Ascending aorta (tissue), 2 donors: ENCODE data around the gene CEP76. TPM values are rescaled to one million over a fixed set of nuclear protein-coding genes. Genes with fewer than 3 reads are reported as not detected.
"Not testable (repeated sequence)": the region's sequence is repeated elsewhere in the genome, so short reads cannot be mapped to it uniquely, and the experiment has no call there.

ENCODE experiments used
- DNase-seq, 2 donors: peaks; one replicate each; pipeline ENCODE4 v3.0.0-alpha.2; 2019; ENCODE audit warnings: low spot score in 2 of 2
- H3K27ac ChIP-seq, 2 donors: fragments of 200-600 bp; sonication (generic); one replicate each; pipeline ENCODE4 v1.5.1; 2016 to 2017; ENCODE audit warnings: mild to moderate bottlenecking in 1 of 2
- H3K27me3 ChIP-seq: fragments of 200-600 bp; sonication (generic); one replicate; pipeline ENCODE4 v1.5.1; 2017
- H3K36me3 ChIP-seq, 2 donors: fragments of 200-600 bp; sonication (generic); one replicate each; pipeline ENCODE4 v1.5.1; 2016
- H3K4me1 ChIP-seq, 2 donors: fragments of 200-600 bp; sonication (generic); one replicate each; pipeline ENCODE4 v1.5.1; 2016 to 2017; ENCODE audit warnings: mild to moderate bottlenecking in 1 of 2
- H3K4me3 ChIP-seq, 2 donors: fragments of 200-600 bp; sonication (generic); one replicate each; pipeline ENCODE4 v1.5.1; 2016 to 2017; ENCODE audit warnings: mild to moderate bottlenecking in 1 of 2
- H3K9me3 ChIP-seq, 2 donors: fragments of 200-600 bp; sonication (generic); one replicate each; pipeline ENCODE4 v1.5.1; 2016
- intact Hi-C: fragments of 100-400 bp; cut with DNase I; formaldehyde crosslinking; loops from one replicate; pipeline ENCODE4 v1.15.1; 2023
- total RNA-seq: library from RNA; depleted of rRNA; stranded (reverse); fragments of >200 nt; gene quantifications from one replicate; pipeline ENCODE4 v1.1.0, GENCODE V29; 2016
- TF ChIP-seq, protein P1 (sequence below), 3 experiments: fragments of 200-600 bp in 2 of 3; fragments of 450-650 bp in 1 of 3; sonication (generic) in 2 of 3; IDR thresholded peaks; one replicate each; pipeline ENCODE4 v1.5.1; 2016 to 2019; ENCODE audit warnings: antibody characterized with exemption in 3 of 3, mild to moderate bottlenecking in 1 of 3, moderate library complexity in 1 of 3

CEP76 gene
- total RNA-seq, 1 donor from 2014 or later, result 10.3 TPM

- DNase-seq, result no peak
- no peaks in the 10 kb centered on the region for H3K27me3 ChIP-seq
- intact Hi-C loops, result no loop called here
- no peaks in the 10 kb centered on the region for H3K36me3 ChIP-seq
- H3K27ac ChIP-seq, result no peak overlapping the region
- peaks cover 0 to 33% of the 10 kb centered on the region in 2 donors for H3K4me1 ChIP-seq
- no peaks in the 10 kb centered on the region for H3K9me3 ChIP-seq
- no peak overlapping the region for H3K4me3 ChIP-seq
- TF ChIP-seq, protein P1, sequence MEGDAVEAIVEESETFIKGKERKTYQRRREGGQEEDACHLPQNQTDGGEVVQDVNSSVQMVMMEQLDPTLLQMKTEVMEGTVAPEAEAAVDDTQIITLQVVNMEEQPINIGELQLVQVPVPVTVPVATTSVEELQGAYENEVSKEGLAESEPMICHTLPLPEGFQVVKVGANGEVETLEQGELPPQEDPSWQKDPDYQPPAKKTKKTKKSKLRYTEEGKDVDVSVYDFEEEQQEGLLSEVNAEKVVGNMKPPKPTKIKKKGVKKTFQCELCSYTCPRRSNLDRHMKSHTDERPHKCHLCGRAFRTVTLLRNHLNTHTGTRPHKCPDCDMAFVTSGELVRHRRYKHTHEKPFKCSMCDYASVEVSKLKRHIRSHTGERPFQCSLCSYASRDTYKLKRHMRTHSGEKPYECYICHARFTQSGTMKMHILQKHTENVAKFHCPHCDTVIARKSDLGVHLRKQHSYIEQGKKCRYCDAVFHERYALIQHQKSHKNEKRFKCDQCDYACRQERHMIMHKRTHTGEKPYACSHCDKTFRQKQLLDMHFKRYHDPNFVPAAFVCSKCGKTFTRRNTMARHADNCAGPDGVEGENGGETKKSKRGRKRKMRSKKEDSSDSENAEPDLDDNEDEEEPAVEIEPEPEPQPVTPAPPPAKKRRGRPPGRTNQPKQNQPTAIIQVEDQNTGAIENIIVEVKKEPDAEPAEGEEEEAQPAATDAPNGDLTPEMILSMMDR (IDR thresholded peaks at IDR 0.05), result no peak
These were observed 49.6 kb downstream of the CEP76 start for GRCh38 chr18:12652861-12653401.

DNA sequence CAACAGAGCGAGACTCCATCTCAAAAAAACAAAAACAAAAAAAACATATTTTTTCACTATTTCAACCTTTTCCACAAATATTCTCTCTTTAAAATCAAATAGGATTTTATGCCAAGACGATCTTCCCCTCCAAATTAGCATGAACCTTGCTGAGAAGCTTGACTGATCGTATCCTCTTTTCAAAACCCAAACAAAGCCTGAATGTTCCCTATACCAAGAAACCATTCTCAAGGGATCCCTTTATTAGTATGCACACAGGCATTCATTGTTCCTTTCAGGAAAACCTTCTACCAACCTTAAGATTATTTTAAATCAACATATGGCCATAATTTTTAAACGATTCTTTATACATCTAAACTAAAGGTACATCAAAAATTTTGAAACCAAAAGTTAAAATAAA lies 50.9 kb downstream of the CEP76 start:
- no peak for DNase-seq
- Histone ChIP-seq H3K4me3 (no peak overlapping the region), H3K36me3 (no peaks in the 10 kb centered on the region), H3K9me3 (no peaks in the 10 kb centered on the region), H3K4me1 (peaks cover 0 to 33% of the 10 kb centered on the region in 2 donors), H3K27me3 (no peaks in the 10 kb centered on the region), H3K27ac (no peak overlapping the region)
- TF ChIP-seq, protein P1 (IDR thresholded peaks at IDR 0.05), result no peak
- intact Hi-C loops, result no loop called here

DNA sequence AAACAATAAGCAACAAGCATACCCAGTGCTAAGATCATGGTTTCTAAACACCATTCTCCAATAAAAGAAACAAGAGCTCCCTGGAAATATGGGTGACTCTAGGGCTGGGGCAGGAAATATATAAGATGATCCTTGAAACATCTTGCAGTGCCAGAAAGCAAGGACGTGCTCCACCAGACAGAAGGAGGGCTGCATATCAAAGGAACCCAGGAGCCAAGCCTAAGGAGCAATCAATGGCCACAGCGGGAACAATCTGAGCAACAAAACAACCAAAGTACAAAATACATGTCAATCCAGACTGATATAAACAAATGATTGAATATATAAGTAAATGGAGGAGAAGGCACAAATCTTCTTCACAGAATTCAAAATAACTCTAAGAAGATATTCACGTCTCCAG lies 54.8 kb downstream of the CEP76 start:
- no peaks in the 10 kb centered on the region for H3K36me3 ChIP-seq
- DNase-seq, result no peak
- TF ChIP-seq, protein P1 (IDR thresholded peaks at IDR 0.05), result no peak
- no peaks in the 10 kb centered on the region for H3K27me3 ChIP-seq
- no peak overlapping the region for H3K4me3 ChIP-seq
- H3K27ac ChIP-seq, result no peak overlapping the region
- H3K4me1 ChIP-seq, result peaks cover 0 to 26% of the 10 kb centered on the region in 2 donors
- intact Hi-C loops, result no loop called here
- no peaks in the 10 kb centered on the region for H3K9me3 ChIP-seq

DNA sequence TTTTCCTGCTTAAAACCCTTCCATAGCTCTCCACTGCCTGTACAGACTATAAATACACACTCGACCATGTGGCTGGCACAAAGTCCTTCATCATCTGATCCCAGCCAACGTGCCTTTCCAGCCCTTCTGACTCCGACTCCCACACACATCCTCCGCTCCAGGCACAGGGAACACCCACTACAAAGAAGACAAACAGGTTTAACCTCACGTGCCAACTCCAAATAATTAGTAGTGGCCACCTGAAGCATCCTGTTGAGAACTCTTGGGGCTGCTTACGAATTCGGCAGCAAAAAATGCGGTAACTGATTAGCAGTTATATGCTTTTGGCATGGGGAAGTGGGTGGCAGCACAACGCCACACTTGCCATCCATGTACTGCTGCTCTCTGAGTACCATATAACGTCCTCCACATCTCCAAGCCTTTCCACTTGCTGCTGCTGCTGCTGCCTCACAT lies 56.7 kb downstream of the CEP76 start:
- peak overlapping the region; percentile 70 to 73 for H3K27ac ChIP-seq
- TF ChIP-seq, protein P1 (IDR thresholded peaks at IDR 0.05), result no peak
- H3K4me3 ChIP-seq, result peak overlapping the region; percentile 7 to 19
- no peaks in the 10 kb centered on the region for H3K27me3 ChIP-seq
- H3K4me1 ChIP-seq, result peaks cover 0 to 16% of the 10 kb centered on the region in 2 donors
- intact Hi-C loops, result no loop called here
- no peaks in the 10 kb centered on the region for H3K36me3 ChIP-seq
- peak; percentile 34 to 70 for DNase-seq
- H3K9me3 ChIP-seq, result no peaks in the 10 kb centered on the region

DNA sequence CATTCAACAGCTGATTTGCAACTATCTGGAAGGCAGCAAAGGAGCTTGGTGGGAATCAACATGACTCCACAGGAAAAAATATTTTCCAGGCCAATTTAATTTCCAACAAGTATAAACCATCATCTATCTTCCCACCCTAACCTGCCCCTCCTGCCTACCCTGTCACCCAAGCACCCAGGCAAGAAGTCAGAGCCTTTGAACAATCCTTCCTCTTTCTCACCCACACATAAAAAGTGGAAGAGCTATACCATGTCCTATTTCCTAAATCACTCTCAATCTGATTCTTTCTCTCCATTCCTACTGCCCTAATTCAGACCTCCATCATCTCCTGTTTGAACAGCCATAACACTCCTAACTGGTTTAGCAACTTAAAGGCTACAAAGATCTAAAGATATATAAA lies 57.3 kb downstream of the CEP76 start:
- peak overlapping the region in 1 of 2 donors; percentile 19 for H3K4me3 ChIP-seq
- H3K9me3 ChIP-seq, result no peaks in the 10 kb centered on the region
- H3K36me3 ChIP-seq, result no peaks in the 10 kb centered on the region
- no peaks in the 10 kb centered on the region for H3K27me3 ChIP-seq
- TF ChIP-seq, protein P1 (IDR thresholded peaks at IDR 0.05), result no peak
- H3K27ac ChIP-seq, result peak overlapping the region; percentile 70 to 73
- intact Hi-C loops, result no loop called here
- peaks cover 0 to 16% of the 10 kb centered on the region in 2 donors for H3K4me1 ChIP-seq
- no peak for DNase-seq

DNA sequence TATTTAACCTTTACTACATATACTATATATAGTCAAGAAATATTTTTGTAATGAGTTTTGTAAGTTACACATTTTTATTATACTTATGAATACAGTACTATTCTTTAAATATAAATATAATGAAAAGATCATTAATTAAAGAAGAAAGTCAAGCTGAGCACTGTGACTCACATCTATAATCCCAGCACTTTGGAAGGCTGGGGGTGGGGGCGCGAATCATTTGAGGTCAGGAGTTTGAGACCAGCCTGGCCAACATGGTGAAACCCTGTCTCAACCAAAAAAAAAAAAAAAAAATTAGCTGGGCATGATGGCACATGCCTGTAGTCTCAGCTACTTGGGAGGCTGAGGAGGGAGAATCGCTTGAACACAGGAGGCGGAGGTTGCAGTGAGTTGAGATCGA lies 58.8 kb downstream of the CEP76 start:
- intact Hi-C loops, H3K4me3 ChIP-seq, H3K9me3 ChIP-seq, DNase-seq, H3K27me3 ChIP-seq, H3K36me3 ChIP-seq, H3K27ac ChIP-seq: not testable (repeated sequence)
- peaks cover 0 to 16% of the 10 kb centered on the region in 2 donors for H3K4me1 ChIP-seq
